AG04450 (cell line): ENCODE measurements around the gene PUS7L. TPM values are rescaled to one million over a fixed set of nuclear protein-coding genes. Genes with fewer than 3 reads are reported as not detected.

ENCODE experiments used
- CTCF ChIA-PET: fragments of 300-600, 350-600 bp; formaldehyde crosslinking; extraction: SDS; loops from one replicate; lab custom pipeline; 2022; ENCODE audit warnings: antibody characterized with exemption, inconsistent platforms; lab: Charles Lee
- POLR2A ChIA-PET: fragments of 350-600 bp; formaldehyde crosslinking; extraction: SDS; loops from one replicate; lab custom pipeline; 2021; ENCODE audit warnings: antibody characterized with exemption, inconsistent platforms; lab: Yijun Ruan, JAX
- DNase-seq: peaks from one replicate; pipeline ENCODE4 v3.0.0-alpha.2; 2011; ENCODE audit warnings: low read depth, low spot score
- H3K27ac ChIP-seq: one replicate; pipeline ENCODE4 v1.5.1; 2012; ENCODE audit warnings: low read depth, low read length, control low read depth
- H3K27me3 ChIP-seq: one replicate; pipeline ENCODE4 v1.6.0; 2012; ENCODE audit warnings: low read length; ENCODE audit not compliant: control insufficient read depth, insufficient read depth
- H3K4me3 ChIP-seq: 2 replicates; pipeline ENCODE4 v1.5.1; 2011; ENCODE audit warnings: mild to moderate bottlenecking, low read depth, low read length, control low read depth
- H3K9me3 ChIP-seq: 2 replicates; pipeline ENCODE4 v1.5.1; 2012; ENCODE audit warnings: low read length; ENCODE audit not compliant: control insufficient read depth, insufficient read depth
- CTCF ChIP-seq: IDR thresholded peaks from 2 replicates; pipeline ENCODE4 v1.5.1; 2011; ENCODE audit warnings: low read depth, low read length, control low read depth, inconsistent platforms
- polyA plus RNA-seq: library from polyadenylated mRNA; depleted of rRNA; stranded (reverse); fragments of >200 nt; gene quantifications from 2 replicates; pipeline ENCODE4 v1.2.3, GENCODE V29; 2011

PUS7L gene
- polyA plus RNA-seq, 1 experiment = 15.2 TPM

DNA sequence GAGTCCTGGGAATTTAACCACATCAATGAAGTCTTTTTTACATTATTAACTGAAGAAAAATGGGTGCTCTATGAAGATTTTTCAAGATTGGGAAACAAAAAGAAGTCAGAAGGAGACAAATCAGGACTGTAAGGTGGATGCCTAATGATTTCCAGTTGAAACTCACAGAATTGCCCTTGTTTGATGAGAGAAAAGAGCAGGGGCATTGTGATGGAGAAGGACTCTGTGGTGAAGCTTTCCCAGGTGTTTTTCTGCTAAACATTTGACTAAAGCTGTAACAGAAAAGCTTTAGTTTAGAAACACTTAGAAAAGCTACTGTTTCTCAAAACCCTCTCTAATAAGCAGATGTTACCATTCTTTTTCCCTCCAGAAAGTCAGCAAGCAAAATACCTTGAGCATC, 5.9 kb upstream of the PUS7L start:
- POLR2A ChIA-PET = no interaction called here
- Histone ChIP-seq H3K27me3 (no peaks in the 10 kb centered on the region), H3K27ac (no peak overlapping the region), H3K9me3 (no peaks in the 10 kb centered on the region), H3K4me3 (no peak overlapping the region)
- CTCF ChIA-PET = no interaction called here
- DNase-seq = no peak
- no peak for TF ChIP-seq CTCF

DNA sequence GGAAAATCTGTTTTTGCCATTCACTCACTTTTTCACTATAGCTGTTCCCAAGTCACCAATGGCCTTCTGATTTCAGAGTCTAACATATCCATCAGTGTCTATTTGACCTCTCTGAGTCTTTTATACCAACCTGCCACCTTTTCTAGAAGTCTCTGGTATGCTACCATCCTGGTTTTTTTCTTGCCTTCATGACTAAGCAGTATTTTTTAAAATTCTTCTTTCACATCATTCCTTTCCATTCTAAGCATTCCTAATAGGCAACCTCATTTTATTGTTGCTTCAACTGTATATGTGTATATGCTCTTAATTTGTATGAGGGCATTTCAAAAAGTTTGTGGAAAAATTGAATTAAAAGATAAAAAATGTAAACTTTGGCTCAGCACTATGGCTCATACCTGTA, 5.2 kb upstream of the PUS7L start:
- Histone ChIP-seq H3K4me3 (no peak overlapping the region), H3K27ac (no peak overlapping the region), H3K9me3 (no peaks in the 10 kb centered on the region), H3K27me3 (no peaks in the 10 kb centered on the region)
- ChIA-PET CTCF (interaction anchor here (1.4 kb wide), 1 partner anchor 118 kb away, joined by 3 read pairs; no protein-coding TSS in a partner anchor), POLR2A (no interaction called here)
- no peak for DNase-seq
- no peak for TF ChIP-seq CTCF

GRCh38 chr12:43762596-43762995, 4.0 kb upstream of the PUS7L start:
- H3K4me3 ChIP-seq = no peak overlapping the region
- no peaks in the 10 kb centered on the region for H3K27me3 ChIP-seq
- no peak for TF ChIP-seq CTCF
- no peaks in the 10 kb centered on the region for H3K9me3 ChIP-seq
- POLR2A ChIA-PET = no interaction called here
- CTCF ChIA-PET = interaction anchor here (1.4 kb wide), 1 partner anchor 119 kb away, joined by 3 read pairs; no protein-coding TSS in a partner anchor
- H3K27ac ChIP-seq = no peak overlapping the region
- no peak for DNase-seq

- H3K4me3 ChIP-seq = no peak overlapping the region
- CTCF ChIA-PET = interaction anchor here (0.7 to 0.8 kb wide), 2 partner anchors 14 to 123 kb away, joined by 4 read pairs; no protein-coding TSS in a partner anchor
- no peak for TF ChIP-seq CTCF
- no peaks in the 10 kb centered on the region for H3K27me3 ChIP-seq
- H3K27ac ChIP-seq = no peak overlapping the region
- POLR2A ChIA-PET = no interaction called here
- H3K9me3 ChIP-seq = no peaks in the 10 kb centered on the region
- DNase-seq = no peak
Measured at GRCh38 chr12:43761500-43761899, 2.9 kb upstream of the PUS7L start.

GRCh38 chr12:43760396-43760795, 1.8 kb upstream of the PUS7L start:
- ChIA-PET POLR2A (no interaction called here), CTCF (interaction anchor here (1.9 to 2.4 kb wide), 2 partner anchors 18 to 122 kb away, joined by 11 to 16 read pairs; no protein-coding TSS in a partner anchor)
- Histone ChIP-seq H3K27ac (no peak overlapping the region), H3K4me3 (peak overlapping the region; percentile 18), H3K27me3 (no peaks in the 10 kb centered on the region), H3K9me3 (no peaks in the 10 kb centered on the region)
- TF ChIP-seq CTCF = no peak
- DNase-seq = no peak
